Stromal cell of bone marrow (primary cell): ENCODE measurements around the gene SLC24A4.
A peak's percentile ranks its signal among the peaks of the same experiment; 100 is the strongest.

Source experiments
- DNase-seq: peaks from one replicate; pipeline ENCODE4 v3.0.0-alpha.2; 2012; ENCODE audit warnings: low read depth

The SLC24A4 gene

DNA sequence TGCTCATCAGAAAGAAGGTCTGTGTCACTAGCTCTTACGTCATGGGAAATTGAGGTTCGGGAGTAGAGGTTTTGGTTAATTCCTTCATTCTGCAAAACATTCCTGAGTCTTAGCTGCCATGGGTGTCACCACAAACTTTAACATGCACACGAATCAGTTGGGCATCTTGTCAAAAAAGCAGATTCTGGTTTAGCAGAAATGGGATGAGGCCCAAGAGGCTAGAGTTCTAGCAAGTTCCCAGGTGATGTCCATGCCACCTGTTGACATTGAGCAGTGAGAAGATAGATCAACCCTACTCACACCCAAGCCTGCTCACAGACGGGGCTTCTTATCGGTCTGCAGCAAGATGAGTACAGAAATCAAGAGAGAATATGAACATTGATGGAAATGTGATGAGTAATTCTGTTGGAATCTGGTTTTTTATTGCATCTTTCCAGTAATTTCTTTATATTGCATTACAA lies 179.0 kb downstream of the SLC24A4 start:
- DNase-seq = peak; percentile 70

DNA sequence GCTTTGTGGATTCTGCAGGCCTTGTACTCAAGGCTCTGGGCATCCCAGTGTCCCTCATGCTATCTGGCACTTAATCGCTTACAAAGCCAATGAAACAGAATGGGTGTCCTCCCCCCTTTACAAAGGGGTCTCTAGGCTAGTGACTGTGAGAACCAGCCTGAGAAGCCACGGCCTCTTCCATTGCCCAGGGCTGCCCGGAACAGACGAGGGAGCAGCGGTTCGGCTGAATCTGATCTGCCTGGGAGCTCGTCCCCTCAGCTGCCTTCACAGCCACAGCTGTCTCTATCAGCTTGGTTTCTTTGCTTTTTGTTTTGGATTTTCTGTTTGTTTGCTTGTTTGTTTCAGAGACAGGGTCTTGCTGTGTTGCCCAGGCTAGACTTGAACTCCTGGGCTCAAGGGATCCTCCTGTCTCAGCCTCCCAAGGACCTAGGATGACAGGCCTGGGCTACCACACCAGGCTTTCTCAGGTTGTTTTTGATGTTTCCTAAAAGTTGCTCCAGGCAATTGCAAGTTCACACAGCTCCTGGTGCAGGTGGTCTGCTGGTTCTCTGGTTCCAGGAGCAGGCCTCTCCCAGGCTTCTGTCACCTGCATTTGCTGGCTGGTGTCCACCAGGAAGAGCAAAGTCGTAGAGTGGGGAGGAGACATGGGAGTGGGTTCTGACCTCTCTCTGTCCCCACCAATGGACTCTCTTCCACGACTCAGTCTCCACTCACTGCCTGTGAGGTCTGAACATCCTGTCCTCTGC lies 179.7 kb downstream of the SLC24A4 start:
- no peak for DNase-seq

DNA sequence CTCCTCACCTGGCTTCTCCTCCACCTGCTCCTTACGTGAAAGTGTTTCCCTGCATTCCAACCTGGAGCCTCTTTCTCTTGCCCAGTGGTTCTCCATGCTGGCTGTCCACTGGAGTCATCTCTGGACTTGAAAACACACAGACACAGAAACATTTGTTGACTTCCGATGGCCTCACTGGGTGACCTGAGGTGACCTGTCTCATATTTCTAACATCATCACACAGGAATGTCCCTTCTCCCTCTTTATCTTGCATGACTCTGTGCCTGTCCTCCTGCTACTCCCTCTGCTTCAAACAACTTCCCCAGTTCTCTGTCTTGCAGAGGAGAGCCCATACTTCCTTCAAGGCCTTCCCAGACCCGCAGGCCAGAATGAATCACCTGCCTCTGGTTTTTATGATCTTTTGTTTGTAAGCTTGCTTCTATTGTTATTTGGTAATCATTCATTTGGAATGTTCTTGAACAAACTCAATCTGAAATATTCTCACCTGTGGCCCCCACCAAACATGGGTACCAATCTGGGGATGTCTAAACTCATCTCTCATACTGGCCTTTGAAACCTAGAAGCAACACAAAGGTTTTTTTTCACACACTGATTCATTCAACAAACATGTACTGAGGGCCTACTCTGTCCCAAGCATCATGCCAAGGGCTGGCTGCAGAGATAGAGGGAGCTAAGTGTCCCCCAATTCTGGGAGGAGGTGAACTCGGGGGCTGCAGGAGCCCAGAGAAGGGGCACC lies 181.0 kb downstream of the SLC24A4 start:
- no peak for DNase-seq

- DNase-seq = no peak
Measured at GRCh38 chr14:92505826-92506225, 182.9 kb downstream of the SLC24A4 start.

DNA sequence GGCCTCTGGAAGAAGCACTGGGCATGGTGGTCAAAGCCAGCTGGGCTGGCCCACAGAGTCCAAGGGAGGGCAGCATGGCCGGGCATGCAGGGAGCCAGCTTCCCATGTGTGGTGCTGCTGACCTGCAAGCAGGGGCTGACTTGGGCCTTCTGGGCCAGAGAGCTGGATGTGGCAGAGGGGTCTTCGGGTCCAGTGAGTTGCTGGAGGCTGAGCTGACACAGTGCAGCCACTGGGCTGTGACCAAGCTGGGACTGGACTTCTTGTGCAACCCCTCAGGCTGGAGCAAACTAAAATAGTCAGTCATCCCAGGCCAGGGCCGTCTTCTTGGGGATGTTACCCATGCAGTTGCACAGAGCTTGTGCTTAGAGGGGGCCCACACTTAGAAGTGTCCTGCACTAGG lies 183.3 kb downstream of the SLC24A4 start:
- DNase-seq = no peak

DNA sequence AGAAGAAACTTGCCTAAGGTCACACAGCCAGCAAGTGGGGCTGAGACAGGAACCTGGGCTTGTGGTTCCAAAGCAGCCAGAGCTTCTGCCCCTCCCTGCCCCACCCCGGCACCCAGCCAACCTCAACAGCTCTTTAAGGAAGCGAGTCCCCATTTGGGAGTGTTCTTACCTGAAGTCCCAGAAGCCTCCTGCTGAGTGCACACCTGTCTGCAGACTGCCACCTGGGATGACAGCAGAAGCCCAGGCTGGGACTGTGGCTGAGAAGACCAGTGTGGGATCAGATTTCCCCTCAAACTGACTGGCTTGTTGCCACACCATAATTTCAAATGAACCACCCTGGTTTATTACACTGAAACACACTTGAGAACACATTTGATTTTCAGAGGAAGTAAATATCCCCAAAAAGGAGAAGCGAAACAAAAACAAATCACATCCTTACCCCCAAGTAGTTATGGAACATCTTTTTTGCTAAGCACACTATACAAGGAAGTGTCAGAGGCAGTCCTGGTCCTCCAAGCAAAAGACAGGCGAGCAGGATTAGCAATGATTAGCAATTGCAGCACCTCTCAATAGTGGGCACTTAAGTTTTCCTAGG lies 184.3 kb downstream of the SLC24A4 start:
- no peak for DNase-seq

DNA sequence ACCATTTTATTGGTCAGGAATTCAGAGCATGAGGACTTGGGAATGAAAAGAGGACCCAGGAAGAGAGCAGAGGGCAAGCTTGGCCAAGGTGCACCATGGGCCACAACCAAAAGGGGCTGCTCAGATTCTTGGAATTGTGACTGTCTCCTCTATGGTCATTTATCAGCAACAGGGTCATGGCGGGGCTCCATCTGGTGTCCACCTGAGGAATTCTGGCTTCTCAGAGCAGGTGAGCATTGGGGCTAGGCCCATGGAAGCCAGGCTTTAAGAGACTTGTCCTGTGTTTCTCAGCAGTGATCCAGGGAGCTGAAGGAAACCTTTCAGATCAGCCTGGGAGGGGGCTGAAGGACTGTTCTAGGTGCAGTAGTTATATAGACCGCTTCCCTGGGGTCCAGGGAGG lies 188.0 kb downstream of the SLC24A4 start:
- DNase-seq = no peak

DNA sequence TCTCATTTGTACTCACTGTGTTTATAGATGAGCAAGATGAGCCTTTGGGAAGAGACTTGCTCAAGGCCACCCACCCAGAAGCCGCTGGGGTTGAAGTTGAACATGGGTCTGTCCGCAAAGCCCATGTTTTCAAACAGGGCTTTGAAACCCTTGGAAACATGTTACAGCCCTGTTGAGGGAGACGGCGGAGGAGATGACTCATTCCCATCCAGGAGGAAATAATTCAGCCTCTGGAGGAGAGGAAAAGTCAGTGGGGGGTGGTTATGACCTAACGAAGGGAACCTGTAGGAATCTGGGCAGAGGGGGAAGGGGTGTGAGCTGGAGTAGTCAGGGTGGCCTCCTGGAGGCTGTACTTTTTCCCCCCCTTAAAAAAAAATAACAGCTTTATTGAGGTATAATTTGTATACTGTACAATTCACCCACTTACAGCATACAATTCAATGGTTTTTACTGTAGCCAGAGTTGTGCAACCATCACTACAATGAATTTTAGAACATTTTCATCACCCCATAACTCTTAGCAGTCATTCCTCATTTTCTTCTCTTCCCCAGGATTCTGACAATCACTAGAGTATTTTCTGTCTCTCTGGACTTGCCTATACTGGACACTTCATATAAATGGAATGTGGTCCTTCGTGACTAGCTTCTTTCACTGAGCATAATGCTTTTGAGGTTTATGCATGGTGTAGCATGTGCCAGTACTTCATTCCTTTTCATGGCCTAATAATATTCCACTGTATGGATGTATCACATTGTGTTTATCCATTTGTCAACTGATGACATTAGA lies 188.7 kb downstream of the SLC24A4 start:
- peak; percentile 93 for DNase-seq

DNA sequence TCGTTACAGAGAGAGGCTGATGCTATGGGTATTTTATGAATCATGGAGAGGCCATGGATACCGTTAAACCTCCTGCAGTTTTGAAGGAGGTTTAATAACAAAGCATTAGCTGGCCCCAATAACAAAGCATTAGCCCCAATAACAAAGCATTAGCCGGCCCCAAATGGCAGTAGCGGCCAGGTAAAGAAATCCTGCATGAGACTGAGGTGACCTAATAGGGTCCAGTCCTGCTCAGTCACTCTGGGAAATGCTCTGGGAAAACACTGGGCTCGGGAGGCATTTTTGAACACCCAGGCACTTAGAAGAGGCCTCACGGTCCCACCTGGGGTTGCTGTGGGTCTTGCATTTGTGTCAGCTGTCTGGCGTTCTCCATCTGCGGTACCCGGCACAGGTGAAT lies 189.8 kb downstream of the SLC24A4 start:
- DNase-seq = no peak

- no peak for DNase-seq
Measured at GRCh38 chr14:92513204-92513965, 190.4 kb downstream of the SLC24A4 start, which contains the start of gene RIN3. TSS of gene RIN3 (plus strand) at chr14:92513781. CDS start at chr14:92513933, 152 bp downstream.

GRCh38 chr14:92513966-92514843 lies 191.2 kb downstream of the SLC24A4 start:
- DNase-seq = no peak

- no peak for DNase-seq
Measured at GRCh38 chr14:92514844-92515514, 192.0 kb downstream of the SLC24A4 start.

GRCh38 chr14:92515546-92516343 lies 192.8 kb downstream of the SLC24A4 start:
- DNase-seq = no peak

DNA sequence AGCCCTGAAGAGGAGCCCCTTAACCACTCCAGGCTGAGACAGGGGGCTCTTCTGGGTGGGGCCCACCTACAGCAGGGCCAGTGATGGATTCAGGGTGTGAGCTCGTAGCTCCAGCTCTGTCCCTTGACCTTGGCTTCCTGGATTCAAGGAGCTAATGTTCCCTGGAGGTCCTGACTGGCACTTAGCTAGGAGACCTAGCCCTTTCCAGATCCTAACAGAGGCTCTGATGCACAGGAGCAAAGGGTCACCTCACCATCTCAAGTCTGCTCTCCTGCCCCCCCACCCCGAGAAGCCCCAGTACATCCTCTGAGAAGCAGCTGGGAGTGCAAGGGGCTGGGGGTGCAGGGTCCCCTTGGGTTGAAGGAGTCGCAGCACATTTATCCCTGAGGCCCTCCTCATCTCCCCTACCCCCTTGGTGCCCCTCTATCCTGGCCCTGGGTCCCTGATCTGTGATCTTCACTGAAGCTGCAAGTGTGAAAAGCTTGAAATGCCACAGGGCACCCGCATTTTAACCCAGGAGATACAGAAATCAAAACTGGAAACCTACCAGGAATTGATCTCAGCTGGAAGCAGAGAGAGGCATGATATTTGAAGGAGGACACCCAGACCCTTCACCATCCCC lies 193.5 kb downstream of the SLC24A4 start:
- DNase-seq = no peak

DNA sequence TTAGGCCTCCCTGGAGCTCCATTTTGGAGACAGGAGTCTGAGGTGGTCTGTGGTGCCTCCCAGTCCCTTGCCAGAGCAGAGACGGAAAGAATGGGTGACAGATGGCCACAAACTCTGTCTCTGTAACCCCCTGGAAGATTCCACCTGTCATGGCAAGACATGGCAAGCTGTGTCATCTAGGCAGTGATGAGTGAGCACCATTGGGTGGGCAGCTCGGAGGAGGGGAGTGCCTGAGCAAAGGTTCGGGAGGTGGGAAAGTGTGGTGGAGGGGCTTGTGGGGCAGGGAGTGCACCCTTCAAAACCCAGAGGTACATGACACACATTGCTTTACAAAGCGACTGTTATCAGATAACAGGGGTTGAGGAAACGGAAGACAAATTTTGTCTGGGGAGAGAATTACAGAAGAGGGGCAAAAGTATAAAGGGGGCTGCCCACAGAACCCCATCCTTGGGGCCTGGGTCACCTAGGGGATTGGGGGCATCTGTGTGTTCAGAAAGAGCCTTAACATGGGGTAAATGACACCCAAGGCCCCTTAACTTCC lies 194.1 kb downstream of the SLC24A4 start:
- DNase-seq = no peak

GRCh38 chr14:92517761-92518160 lies 194.8 kb downstream of the SLC24A4 start:
- DNase-seq = no peak

DNA sequence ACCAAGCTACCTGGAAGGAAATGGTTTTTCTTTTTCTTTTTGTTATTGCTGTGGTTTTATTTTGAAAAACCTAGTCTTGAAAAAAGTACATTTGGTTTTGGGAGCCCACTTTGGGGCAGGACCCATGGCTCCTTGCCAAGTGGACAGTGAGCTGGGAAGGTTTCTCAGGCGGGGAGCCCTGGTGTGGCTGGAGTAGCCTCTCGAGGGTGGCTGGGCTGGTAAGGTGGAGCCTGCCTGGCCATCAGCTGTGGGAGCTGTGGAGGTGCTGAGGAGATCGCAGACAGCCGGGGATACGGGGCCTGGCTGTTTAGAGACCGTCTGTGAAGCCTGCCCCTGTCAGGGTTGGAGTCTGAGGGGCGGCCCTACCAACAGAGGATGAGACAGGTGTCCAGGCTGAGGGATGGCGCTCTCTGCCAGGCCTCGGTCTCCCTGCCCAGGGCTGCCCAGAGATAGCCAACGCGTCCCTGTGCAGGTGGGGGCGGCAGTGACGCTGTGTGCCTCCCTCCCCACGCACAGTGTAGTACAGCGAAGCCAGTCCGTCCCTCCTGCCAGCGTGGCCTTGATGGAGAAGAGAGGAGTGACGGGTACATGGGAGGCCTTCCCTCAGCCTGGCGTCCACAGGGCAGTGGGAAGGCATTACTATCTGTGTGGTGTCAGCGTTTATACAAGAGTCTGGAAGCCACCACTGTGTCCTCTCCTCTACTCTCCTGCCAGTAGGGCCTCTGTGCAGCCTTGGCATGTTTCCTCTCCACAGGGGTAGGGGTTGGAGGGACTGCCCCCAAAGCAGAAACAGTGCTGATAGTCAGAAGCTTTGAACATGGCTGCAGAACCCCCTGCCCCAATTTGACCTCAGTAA lies 196.5 kb downstream of the SLC24A4 start:
- no peak for DNase-seq
